ENCODE data around the gene CTBP1.

GRCh38 chr4:1237981-1238675 lies 10.8 kb downstream of the CTBP1 start:
- TF ChIP-seq CTCF (conservative IDR thresholded peaks at IDR 0.05 in 1 of 2, IDR thresholded peaks at IDR 0.05 in 1 of 2; ENCODE audit: extremely low read depth in 1 of 2, insufficient read depth in 1 of 2, low read depth in 1 of 2, low read length in 2 of 2) (no peak), EZH2 (IDR thresholded peaks at IDR 0.05; ENCODE audit: borderline replicate concordance, low read length) (no peak)
